GM23338 (cell line): Measurements from ENCODE around the gene ZFYVE28. TPM values are rescaled to one million over a fixed set of nuclear protein-coding genes. Genes with fewer than 3 reads are reported as not detected.

ENCODE experiments used
- ATAC-seq: fragments of 200-7000 bp; cut with Tn5 transposase; 3 replicates; pipeline ENCODE4 v1.9.1; 2020
- DNase-seq: peaks from one replicate; pipeline ENCODE4 v3.0.0-alpha.2; 2015; ENCODE audit warnings: low spot score
- H2AFZ ChIP-seq: fragments of 200-600 bp; sonication (generic); 2 replicates; pipeline ENCODE4 v1.8.0; 2016; ENCODE audit warnings: antibody characterized with exemption, mild to moderate bottlenecking, moderate library complexity
- H3F3A ChIP-seq: fragments of 200-600 bp; sonication (generic); replicated peaks from 2 replicates; pipeline ENCODE4 v1.8.0; 2017; ENCODE audit warnings: antibody characterized with exemption, mixed run types, low read depth
- H3K27ac ChIP-seq: fragments of 200-600 bp; sonication (generic); 2 replicates; pipeline ENCODE4 v1.6.1; 2016; ENCODE audit warnings: low read depth
- H3K27me3 ChIP-seq: fragments of 200-600 bp; sonication (generic); 2 replicates; pipeline ENCODE4 v1.8.0; 2016; ENCODE audit warnings: mild to moderate bottlenecking, mixed run types, moderate library complexity; ENCODE audit not compliant: insufficient read depth
- H3K36me3 ChIP-seq: fragments of 200-600 bp; sonication (generic); 2 replicates; pipeline ENCODE4 v1.8.0; 2016; ENCODE audit warnings: mild to moderate bottlenecking; ENCODE audit not compliant: insufficient read depth
- H3K4me1 ChIP-seq: fragments of 200-600 bp; sonication (generic); 2 replicates; pipeline ENCODE4 v1.8.0; 2016; ENCODE audit warnings: mild to moderate bottlenecking, moderate library complexity; ENCODE audit not compliant: insufficient read depth
- H3K4me2 ChIP-seq: fragments of 200-600 bp; sonication (generic); 2 replicates; pipeline ENCODE4 v1.7.1; 2017; ENCODE audit warnings: mixed run types
- H3K4me3 ChIP-seq: fragments of 200-600 bp; sonication (generic); 2 replicates; pipeline ENCODE4 v1.6.1; 2016; ENCODE audit warnings: mixed run types
- H3K79me2 ChIP-seq: fragments of 200-600 bp; sonication (generic); replicated peaks from 2 replicates; pipeline ENCODE4 v1.8.0; 2017; ENCODE audit warnings: mild to moderate bottlenecking; ENCODE audit not compliant: insufficient read depth
- H3K9me2 ChIP-seq: fragments of 200-600 bp; sonication (generic); 2 replicates; pipeline ENCODE4 v1.8.0; 2017; ENCODE audit not compliant: insufficient read depth
- H4K20me1 ChIP-seq: fragments of 200-600 bp; sonication (generic); replicated peaks from 2 replicates; pipeline ENCODE4 v1.8.0; 2017; ENCODE audit warnings: mild to moderate bottlenecking; ENCODE audit not compliant: insufficient read depth
- H3K27ac Mint-ChIP-seq: 2 replicates; pipeline ENCODE4 v1.8.0; 2020; ENCODE audit warnings: inconsistent platforms, mild to moderate bottlenecking, moderate library complexity, mixed read lengths
- H3K27me3 Mint-ChIP-seq: 3 replicates; pipeline ENCODE4 v1.8.0; 2022; ENCODE audit warnings: low read depth, mild to moderate bottlenecking, moderate library complexity, mixed read lengths, inconsistent platforms; ENCODE audit not compliant: insufficient read depth, poor library complexity
- H3K36me3 Mint-ChIP-seq: 3 replicates; pipeline ENCODE4 v1.8.0; 2021; ENCODE audit warnings: low read depth, mild to moderate bottlenecking, inconsistent platforms, moderate library complexity, mixed read lengths
- H3K4me1 Mint-ChIP-seq: 3 replicates; pipeline ENCODE4 v1.8.0; 2020; ENCODE audit warnings: mild to moderate bottlenecking, inconsistent platforms, mixed read lengths
- H3K4me3 Mint-ChIP-seq: 3 replicates; pipeline ENCODE4 v1.8.0; 2021; ENCODE audit warnings: moderate library complexity, mild to moderate bottlenecking, inconsistent platforms, mixed read lengths
- H3K9me3 Mint-ChIP-seq: 3 replicates; pipeline ENCODE4 v1.8.0; 2020; ENCODE audit warnings: moderate library complexity, mild to moderate bottlenecking, inconsistent platforms, mixed read lengths
- CREB1 ChIP-seq: fragments of 250-450 bp; sonication (Bioruptor Pico); IDR thresholded peaks from 2 replicates; pipeline ENCODE4 v1.5.0; 2020; ENCODE audit warnings: low read depth, mild to moderate bottlenecking, moderate library complexity
- CTCF ChIP-seq, 2 experiments: fragments of 200-600 bp in 1 of 2; sonication (generic) in 1 of 2; conservative IDR thresholded peaks; 2 replicates each; pipeline versions ENCODE4 v1.5.1 to v1.6.1; 2016 to 2017; ENCODE audit warnings: antibody characterized with exemption in 2 of 2, low read depth in 2 of 2, mild to moderate bottlenecking in 2 of 2, moderate library complexity in 1 of 2
- ETS1 ChIP-seq: IDR thresholded peaks from 2 replicates; pipeline ENCODE4 v1.6.1; 2016; ENCODE audit warnings: antibody characterized with exemption
- EZH2 ChIP-seq: fragments of 200-600 bp; sonication (generic); IDR thresholded peaks from one replicate; pipeline ENCODE4 v1.8.0; 2017; ENCODE audit warnings: antibody characterized with exemption, mild to moderate bottlenecking, low read depth; ENCODE audit not compliant: unreplicated experiment
- EZH2phosphoT487 ChIP-seq: fragments of 200-600 bp; sonication (generic); IDR thresholded peaks from one replicate; pipeline ENCODE4 v1.8.1; 2018; ENCODE audit warnings: antibody characterized with exemption; ENCODE audit not compliant: unreplicated experiment
- JUNB ChIP-seq: IDR thresholded peaks from one replicate; pipeline ENCODE4 v1.6.1; 2016; ENCODE audit warnings: antibody characterized with exemption; ENCODE audit not compliant: unreplicated experiment
- NANOG ChIP-seq: IDR thresholded peaks from 2 replicates; pipeline ENCODE4 v1.6.1; 2016; ENCODE audit warnings: antibody characterized with exemption, borderline replicate concordance
- POLR2AphosphoS5 ChIP-seq: IDR thresholded peaks from 2 replicates; pipeline ENCODE4 v1.6.1; 2016; ENCODE audit warnings: antibody characterized with exemption, low read depth
- STAT1 ChIP-seq: IDR thresholded peaks from one replicate; pipeline ENCODE4 v1.6.1; 2016; ENCODE audit warnings: antibody characterized with exemption; ENCODE audit not compliant: unreplicated experiment
- ZNF114 ChIP-seq: fragments of 250-450 bp; sonication (Bioruptor Pico); IDR thresholded peaks from 2 replicates; pipeline ENCODE4 v1.5.0; 2020; ENCODE audit warnings: mild to moderate bottlenecking, moderate library complexity
- ZNF331 ChIP-seq: fragments of 250-450 bp; sonication (Bioruptor Pico); IDR thresholded peaks from 2 replicates; pipeline ENCODE4 v1.5.0; 2020; ENCODE audit warnings: low read depth, mild to moderate bottlenecking, moderate library complexity
- polyA plus RNA-seq: library from polyadenylated mRNA; unstranded; fragments of >200 nt; fragmentation: Nextera tagmentation; extraction: Ambion mirVana; gene quantifications from 2 replicates; pipeline ENCODE4 v1.2.1, GENCODE V29; 2016
- total RNA-seq: library from RNA; depleted of rRNA; stranded (reverse); fragments of >200 nt; shearing (Covaris generic); gene quantifications from 2 replicates; pipeline ENCODE4 v1.2.3, GENCODE V29; 2014
- TF ChIP-seq, protein P1 (sequence below): fragments of 250-450 bp; sonication (Bioruptor Pico); IDR thresholded peaks from 2 replicates; pipeline ENCODE4 v1.5.0; 2020; ENCODE audit warnings: mild to moderate bottlenecking, moderate library complexity
- TF ChIP-seq, protein P2 (sequence below): IDR thresholded peaks from one replicate; pipeline ENCODE4 v1.6.1; 2018; ENCODE audit warnings: antibody characterized with exemption; ENCODE audit not compliant: unreplicated experiment

Gene ZFYVE28
- total and polyA plus RNA-seq, 2 experiments from 2014 or later = 2.6 to 4.6 TPM

DNA sequence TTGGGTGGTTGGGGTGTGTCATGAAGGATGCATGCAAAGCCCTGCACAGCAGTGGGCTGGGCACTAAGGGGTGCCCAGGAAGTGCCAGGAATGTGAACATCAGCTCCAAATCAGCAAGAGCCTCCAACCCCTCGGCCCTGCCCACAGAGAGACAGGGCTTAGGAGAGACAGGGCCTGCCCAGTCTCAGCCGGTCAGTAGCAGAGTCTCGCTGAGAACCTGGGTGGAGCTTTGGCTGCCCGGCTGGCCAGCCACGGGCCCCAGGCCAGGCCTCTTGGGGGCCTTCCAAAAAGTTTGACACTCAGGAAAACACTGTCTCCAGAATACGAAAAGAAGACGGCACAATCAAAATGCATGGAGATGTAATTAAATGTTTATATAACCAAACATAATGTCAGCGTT lies 152.3 kb downstream of the ZFYVE28 start:
- Mint-ChIP-seq H3K4me3 (no peak overlapping the region), H3K27ac (no peak overlapping the region), H3K9me3 (no peaks in the 10 kb centered on the region), H3K4me1 (peaks cover 24% of the 10 kb centered on the region), H3K27me3 (peaks cover 3% of the 10 kb centered on the region), H3K36me3 (no peaks in the 10 kb centered on the region; the same call in 2 of the 3 replicates)
- H3K27me3 ChIP-seq = 0 out of 2 replicates have a peak, but pooled peaks cover 4% of the 10 kb centered on the region
- H4K20me1 ChIP-seq = no peaks in the 10 kb centered on the region
- H2AFZ ChIP-seq = no peak overlapping the region
- H3F3A ChIP-seq = no peaks in the 10 kb centered on the region
- H3K79me2 ChIP-seq = no peaks in the 10 kb centered on the region
- H3K9me2 ChIP-seq = no peaks in the 10 kb centered on the region
- no peak for ATAC-seq
- no peak overlapping the region for H3K4me3 ChIP-seq
- peaks cover 9% of the 10 kb centered on the region for H3K4me1 ChIP-seq
- no peaks in the 10 kb centered on the region for H3K36me3 ChIP-seq
- DNase-seq = no peak
- H3K4me2 ChIP-seq = no peak overlapping the region
- no peak overlapping the region for H3K27ac ChIP-seq
- TF ChIP-seq, protein P1, sequence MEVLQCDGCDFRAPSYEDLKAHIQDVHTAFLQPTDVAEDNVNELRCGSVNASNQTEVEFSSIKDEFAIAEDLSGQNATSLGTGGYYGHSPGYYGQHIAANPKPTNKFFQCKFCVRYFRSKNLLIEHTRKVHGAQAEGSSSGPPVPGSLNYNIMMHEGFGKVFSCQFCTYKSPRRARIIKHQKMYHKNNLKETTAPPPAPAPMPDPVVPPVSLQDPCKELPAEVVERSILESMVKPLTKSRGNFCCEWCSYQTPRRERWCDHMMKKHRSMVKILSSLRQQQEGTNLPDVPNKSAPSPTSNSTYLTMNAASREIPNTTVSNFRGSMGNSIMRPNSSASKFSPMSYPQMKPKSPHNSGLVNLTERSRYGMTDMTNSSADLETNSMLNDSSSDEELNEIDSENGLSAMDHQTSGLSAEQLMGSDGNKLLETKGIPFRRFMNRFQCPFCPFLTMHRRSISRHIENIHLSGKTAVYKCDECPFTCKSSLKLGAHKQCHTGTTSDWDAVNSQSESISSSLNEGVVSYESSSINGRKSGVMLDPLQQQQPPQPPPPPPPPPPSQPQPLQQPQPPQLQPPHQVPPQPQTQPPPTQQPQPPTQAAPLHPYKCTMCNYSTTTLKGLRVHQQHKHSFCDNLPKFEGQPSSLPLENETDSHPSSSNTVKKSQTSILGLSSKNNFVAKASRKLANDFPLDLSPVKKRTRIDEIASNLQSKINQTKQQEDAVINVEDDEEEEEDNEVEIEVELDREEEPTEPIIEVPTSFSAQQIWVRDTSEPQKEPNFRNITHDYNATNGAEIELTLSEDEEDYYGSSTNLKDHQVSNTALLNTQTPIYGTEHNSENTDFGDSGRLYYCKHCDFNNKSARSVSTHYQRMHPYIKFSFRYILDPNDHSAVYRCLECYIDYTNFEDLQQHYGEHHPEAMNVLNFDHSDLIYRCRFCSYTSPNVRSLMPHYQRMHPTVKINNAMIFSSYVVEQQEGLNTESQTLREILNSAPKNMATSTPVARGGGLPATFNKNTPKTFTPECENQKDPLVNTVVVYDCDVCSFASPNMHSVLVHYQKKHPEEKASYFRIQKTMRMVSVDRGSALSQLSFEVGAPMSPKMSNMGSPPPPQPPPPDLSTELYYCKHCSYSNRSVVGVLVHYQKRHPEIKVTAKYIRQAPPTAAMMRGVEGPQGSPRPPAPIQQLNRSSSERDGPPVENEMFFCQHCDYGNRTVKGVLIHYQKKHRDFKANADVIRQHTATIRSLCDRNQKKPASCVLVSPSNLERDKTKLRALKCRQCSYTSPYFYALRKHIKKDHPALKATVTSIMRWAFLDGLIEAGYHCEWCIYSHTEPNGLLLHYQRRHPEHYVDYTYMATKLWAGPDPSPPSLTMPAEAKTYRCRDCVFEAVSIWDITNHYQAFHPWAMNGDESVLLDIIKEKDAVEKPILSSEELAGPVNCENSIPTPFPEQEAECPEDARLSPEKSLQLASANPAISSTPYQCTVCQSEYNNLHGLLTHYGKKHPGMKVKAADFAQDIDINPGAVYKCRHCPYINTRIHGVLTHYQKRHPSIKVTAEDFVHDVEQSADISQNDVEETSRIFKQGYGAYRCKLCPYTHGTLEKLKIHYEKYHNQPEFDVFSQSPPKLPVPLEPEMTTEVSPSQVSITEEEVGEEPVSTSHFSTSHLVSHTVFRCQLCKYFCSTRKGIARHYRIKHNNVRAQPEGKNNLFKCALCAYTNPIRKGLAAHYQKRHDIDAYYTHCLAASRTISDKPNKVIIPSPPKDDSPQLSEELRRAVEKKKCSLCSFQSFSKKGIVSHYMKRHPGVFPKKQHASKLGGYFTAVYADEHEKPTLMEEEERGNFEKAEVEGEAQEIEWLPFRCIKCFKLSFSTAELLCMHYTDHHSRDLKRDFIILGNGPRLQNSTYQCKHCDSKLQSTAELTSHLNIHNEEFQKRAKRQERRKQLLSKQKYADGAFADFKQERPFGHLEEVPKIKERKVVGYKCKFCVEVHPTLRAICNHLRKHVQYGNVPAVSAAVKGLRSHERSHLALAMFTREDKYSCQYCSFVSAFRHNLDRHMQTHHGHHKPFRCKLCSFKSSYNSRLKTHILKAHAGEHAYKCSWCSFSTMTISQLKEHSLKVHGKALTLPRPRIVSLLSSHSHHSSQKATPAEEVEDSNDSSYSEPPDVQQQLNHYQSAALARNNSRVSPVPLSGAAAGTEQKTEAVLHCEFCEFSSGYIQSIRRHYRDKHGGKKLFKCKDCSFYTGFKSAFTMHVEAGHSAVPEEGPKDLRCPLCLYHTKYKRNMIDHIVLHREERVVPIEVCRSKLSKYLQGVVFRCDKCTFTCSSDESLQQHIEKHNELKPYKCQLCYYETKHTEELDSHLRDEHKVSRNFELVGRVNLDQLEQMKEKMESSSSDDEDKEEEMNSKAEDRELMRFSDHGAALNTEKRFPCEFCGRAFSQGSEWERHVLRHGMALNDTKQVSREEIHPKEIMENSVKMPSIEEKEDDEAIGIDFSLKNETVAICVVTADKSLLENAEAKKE = no peak
- TF ChIP-seq NANOG (no peak), EZH2 (no peak), CREB1 (CRISPR knock-in tag) (no peak), ZNF331 (CRISPR knock-in tag) (no peak), CTCF (conservative IDR thresholded peaks at IDR 0.05; ENCODE audit: low read depth in 2 of 2) (no peak), POLR2AphosphoS5 (no peak), ETS1 (no peak), ZNF114 (CRISPR knock-in tag) (no peak), STAT1 (no peak), EZH2phosphoT487 (no peak), JUNB (no peak)
- TF ChIP-seq, protein P2, sequence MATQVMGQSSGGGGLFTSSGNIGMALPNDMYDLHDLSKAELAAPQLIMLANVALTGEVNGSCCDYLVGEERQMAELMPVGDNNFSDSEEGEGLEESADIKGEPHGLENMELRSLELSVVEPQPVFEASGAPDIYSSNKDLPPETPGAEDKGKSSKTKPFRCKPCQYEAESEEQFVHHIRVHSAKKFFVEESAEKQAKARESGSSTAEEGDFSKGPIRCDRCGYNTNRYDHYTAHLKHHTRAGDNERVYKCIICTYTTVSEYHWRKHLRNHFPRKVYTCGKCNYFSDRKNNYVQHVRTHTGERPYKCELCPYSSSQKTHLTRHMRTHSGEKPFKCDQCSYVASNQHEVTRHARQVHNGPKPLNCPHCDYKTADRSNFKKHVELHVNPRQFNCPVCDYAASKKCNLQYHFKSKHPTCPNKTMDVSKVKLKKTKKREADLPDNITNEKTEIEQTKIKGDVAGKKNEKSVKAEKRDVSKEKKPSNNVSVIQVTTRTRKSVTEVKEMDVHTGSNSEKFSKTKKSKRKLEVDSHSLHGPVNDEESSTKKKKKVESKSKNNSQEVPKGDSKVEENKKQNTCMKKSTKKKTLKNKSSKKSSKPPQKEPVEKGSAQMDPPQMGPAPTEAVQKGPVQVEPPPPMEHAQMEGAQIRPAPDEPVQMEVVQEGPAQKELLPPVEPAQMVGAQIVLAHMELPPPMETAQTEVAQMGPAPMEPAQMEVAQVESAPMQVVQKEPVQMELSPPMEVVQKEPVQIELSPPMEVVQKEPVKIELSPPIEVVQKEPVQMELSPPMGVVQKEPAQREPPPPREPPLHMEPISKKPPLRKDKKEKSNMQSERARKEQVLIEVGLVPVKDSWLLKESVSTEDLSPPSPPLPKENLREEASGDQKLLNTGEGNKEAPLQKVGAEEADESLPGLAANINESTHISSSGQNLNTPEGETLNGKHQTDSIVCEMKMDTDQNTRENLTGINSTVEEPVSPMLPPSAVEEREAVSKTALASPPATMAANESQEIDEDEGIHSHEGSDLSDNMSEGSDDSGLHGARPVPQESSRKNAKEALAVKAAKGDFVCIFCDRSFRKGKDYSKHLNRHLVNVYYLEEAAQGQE = no peak
